HepG2 (cell line): ENCODE results near the gene IGFL1. TPM values are rescaled to one million over a fixed set of nuclear protein-coding genes. Genes with fewer than 3 reads are reported as not detected.

Experiments used
- ATAC-seq: fragments of 200-7000 bp; cut with Tn5 transposase; 3 replicates; pipeline ENCODE4 v1.9.1; 2020; ENCODE audit warnings: mild to moderate bottlenecking, moderate library complexity
- BruUV-seq: library from RNA; stranded (reverse); fragments of 400-500 nt; replicated peaks from 2 replicates; lab custom pipeline; 2021; lab: Mats Ljungman, UMichigan
- CTCF ChIA-PET: fragments of 300-600 bp; formaldehyde crosslinking; extraction: SDS; loops from one replicate; lab custom pipeline; 2021; ENCODE audit warnings: low total read pairs, inconsistent platforms, low intra/inter-chr PET ratio; lab: Yijun Ruan, JAX
- POLR2A ChIA-PET: fragments of 350-600 bp; sonication (Branson Sonifier 250); formaldehyde crosslinking; loops from one replicate; lab custom pipeline; 2020; ENCODE audit warnings: antibody characterized with exemption, inconsistent platforms; lab: Yijun Ruan, JAX
- DNase-seq: peaks from one replicate; pipeline ENCODE4 v3.0.0-alpha.2; 2015; ENCODE audit warnings: low spot score
- FAIRE-seq: peaks from 3 replicates; lab custom pipeline; 2011; peaks lifted over from hg19 to GRCh38; lab: Jason Lieb, UNC
- H2AFZ ChIP-seq: one replicate; pipeline ENCODE4 v1.6.1; 2011; ENCODE audit warnings: low read length, inconsistent platforms
- H3K27ac ChIP-seq: fragments of 300-600 bp; 3 replicates; pipeline ENCODE4 v1.8.0; 2011; ENCODE audit warnings: mixed run types, mild to moderate bottlenecking, mixed read lengths, low read length, inconsistent platforms; ENCODE audit not compliant: insufficient read depth; ENCODE audit errors: extremely low read length
- H3K27me3 ChIP-seq, 2 experiments: fragments of 200-600 bp in 1 of 2; 2 replicates in 1 of 2; 3 replicates in 1 of 2; pipeline versions ENCODE4 v1.6.0 to v1.8.0; 2011; ENCODE audit warnings: low read length in 2 of 2, mild to moderate bottlenecking in 2 of 2, moderate library complexity in 2 of 2, inconsistent platforms in 1 of 2; ENCODE audit not compliant: insufficient read depth in 2 of 2, control insufficient read depth in 1 of 2
- H3K36me3 ChIP-seq, 2 experiments: fragments of 200-600 bp in 1 of 2; replicated peaks in 1 of 2; 2 replicates in 1 of 2; 3 replicates in 1 of 2; pipeline versions ENCODE4 v1.5.1 to v1.8.0; 2011; ENCODE audit warnings: low read length in 2 of 2, inconsistent platforms in 1 of 2; ENCODE audit not compliant: insufficient read depth in 2 of 2, control insufficient read depth in 1 of 2
- H3K4me1 ChIP-seq: 2 replicates; pipeline ENCODE4 v1.5.1; 2012; ENCODE audit warnings: low read length, inconsistent platforms; ENCODE audit not compliant: insufficient read depth
- H3K4me2 ChIP-seq: 2 replicates; pipeline ENCODE4 v1.6.0; 2011; ENCODE audit warnings: low read depth, low read length, inconsistent platforms
- H3K4me3 ChIP-seq, 3 experiments: fragments of 200-600 bp in 1 of 3; sonication (generic), shearing (Covaris generic) in 1 of 3; replicated peaks in 1 of 3; 2 replicates each; pipeline ENCODE4 v1.5.1; 2011 to 2016; ENCODE audit warnings: low read length in 3 of 3, inconsistent platforms in 2 of 3, low read depth in 2 of 3, mild to moderate bottlenecking in 2 of 3, control low read depth in 1 of 3, mixed read lengths in 1 of 3; ENCODE audit not compliant: insufficient read depth in 1 of 3
- H3K79me2 ChIP-seq: one replicate; pipeline ENCODE4 v1.6.1; 2011; ENCODE audit warnings: low read length, inconsistent platforms; ENCODE audit not compliant: insufficient read depth
- H3K9ac ChIP-seq: 2 replicates; pipeline ENCODE4 v1.6.0; 2011; ENCODE audit warnings: mild to moderate bottlenecking, low read depth, low read length, inconsistent platforms; ENCODE audit not compliant: insufficient read depth
- H3K9me3 ChIP-seq: 2 replicates; pipeline ENCODE4 v1.5.1; 2012; ENCODE audit warnings: mild to moderate bottlenecking, low read length
- H4K20me1 ChIP-seq: 2 replicates; pipeline ENCODE4 v1.6.0; 2011; ENCODE audit warnings: inconsistent platforms, mild to moderate bottlenecking, low read length, moderate library complexity; ENCODE audit not compliant: insufficient read depth
- CTCF ChIP-seq: sonication (generic); formaldehyde crosslinking; IDR thresholded peaks from 2 replicates; pipeline ENCODE4 v1.5.0; 2020; ENCODE audit warnings: mild to moderate bottlenecking, missing genetic modification reagents, moderate library complexity
- E2F5 ChIP-seq: sonication (generic); formaldehyde crosslinking; conservative IDR thresholded peaks from 2 replicates; pipeline ENCODE4 v1.4.0; 2020; ENCODE audit warnings: missing genetic modification reagents
- HOMEZ ChIP-seq: IDR thresholded peaks from 2 replicates; pipeline ENCODE4 v1.6.1; 2016; ENCODE audit warnings: low read depth
- MYC ChIP-seq: sonication (generic); formaldehyde crosslinking; IDR thresholded peaks from 2 replicates; pipeline ENCODE4 v1.9.0; 2021; ENCODE audit warnings: missing genetic modification reagents, borderline replicate concordance
- RAD21 ChIP-seq: fragments of 450-650 bp; formaldehyde crosslinking; IDR thresholded peaks from 2 replicates; pipeline ENCODE4 v1.5.0; 2020; ENCODE audit warnings: mild to moderate bottlenecking
- SMC3 ChIP-seq: IDR thresholded peaks from 2 replicates; pipeline ENCODE4 v1.6.1; 2011; ENCODE audit warnings: low read length, improper control_type of control experiment
- STAG1 ChIP-seq: sonication (generic); formaldehyde crosslinking; IDR thresholded peaks from 2 replicates; pipeline ENCODE4 v1.4.0; 2020; ENCODE audit warnings: missing genetic modification reagents
- XRCC5 ChIP-seq: fragments of 200-400 bp; formaldehyde crosslinking; optimal IDR thresholded peaks from 2 replicates; pipeline ENCODE3; 2017; ENCODE audit warnings: mild to moderate bottlenecking, low read length
- ZNF549 ChIP-seq: sonication (generic); formaldehyde crosslinking; IDR thresholded peaks from 2 replicates; pipeline ENCODE4 v1.5.0; 2020; ENCODE audit warnings: missing genetic modification reagents
- ZNF713 ChIP-seq: sonication (generic); formaldehyde crosslinking; IDR thresholded peaks from 2 replicates; pipeline ENCODE4 v1.4.0; 2020; ENCODE audit warnings: mild to moderate bottlenecking, missing genetic modification reagents
- ZNF883 ChIP-seq: sonication (generic); formaldehyde crosslinking; IDR thresholded peaks from 2 replicates; pipeline ENCODE4 v1.5.1; 2020; ENCODE audit warnings: mild to moderate bottlenecking, missing genetic modification reagents; ENCODE audit errors: not compliant biosample characterization
- ZNF891 ChIP-seq: sonication (generic); formaldehyde crosslinking; IDR thresholded peaks from 2 replicates; pipeline ENCODE4 v1.5.0; 2020; ENCODE audit warnings: mild to moderate bottlenecking, missing genetic modification reagents
- WGBS: methylation state at CpG from one replicate; pipeline ENCODE4 v1.1.6; 2017; ENCODE audit warnings: low lambda C conversion rate; 5-methylcytosine and 5-hydroxymethylcytosine counted together
- in situ Hi-C: cut with HindIII; loops from 2 replicates; pipeline ENCODE4 v1.10.0; 2017; ENCODE audit warnings: low pct_unique_long_range_greater_than_20kb; ENCODE audit not compliant: extremely low pct_ligation_motif_present
- intact Hi-C: fragments of 100-400 bp; cut with micrococcal nuclease; formaldehyde crosslinking; loops from one replicate; pipeline ENCODE4 v1.10.0; 2022; ENCODE audit not compliant: unreplicated experiment
- polyA plus RNA-seq, 8 experiments: library from polyadenylated mRNA; depleted of rRNA in 3 of 8; stranded (reverse) in 7 of 8; unstranded in 1 of 8; fragments of >200 nt; fragmentation: Illumina TruSeq in 4 of 8; extraction: Trizol in 4 of 8; gene quantifications; 2 replicates each; pipeline versions ENCODE4 v1.2.1 to v1.2.3, GENCODE V29; 2011 to 2016; ENCODE audit warnings: low read depth in 4 of 8, missing spikeins in 1 of 8, mixed read lengths in 1 of 8; ENCODE audit not compliant: insufficient read depth in 1 of 8
- total RNA-seq, 5 experiments: library from RNA; depleted of rRNA; stranded (reverse); fragments of >200 nt; fragmentation: Illumina TruSeq; extraction: Trizol; gene quantifications; 2 replicates each; pipeline ENCODE4 v1.2.3, GENCODE V29; 2016; ENCODE audit warnings: low read depth in 1 of 5
- TF ChIP-seq, protein P1 (sequence below): sonication (generic); formaldehyde crosslinking; conservative IDR thresholded peaks from 2 replicates; pipeline ENCODE4 v1.8.1; 2023; ENCODE audit warnings: missing genetic modification reagents

IGFL1 gene
- total and polyA plus RNA-seq, 2 of the 13 experiments (the other 11 are each of a cell fraction or from before 2014, with no cell fraction given), result not detected

- H3K9me3 ChIP-seq, result no peaks in the 10 kb centered on the region
- H3K4me1 ChIP-seq, result no peaks in the 10 kb centered on the region
- CTCF ChIA-PET, result interaction anchor here (1.3 to 3.2 kb wide), 4 partner anchors 182 to 237 kb away, joined by 3 to 57 read pairs (median 20); no protein-coding TSS in a partner anchor
- FAIRE-seq (peak; percentile 81), ATAC-seq (peak; percentile 92), DNase-seq (peak; percentile 70)
- H3K4me3 ChIP-seq, result no peak overlapping the region
- intact Hi-C loops, result loop anchor here (1.0 to 10.0 kb wide), 4 partner anchors 81 to 236 kb away; no protein-coding TSS in a partner anchor
- no peak overlapping the region for H3K9ac ChIP-seq
- no TSS peak for BruUV-seq
- H3K79me2 ChIP-seq, result no peaks in the 10 kb centered on the region
- H2AFZ ChIP-seq, result no peak overlapping the region
- H3K27me3 ChIP-seq, result peaks cover 0 to 11% of the 10 kb centered on the region in 2 experiments; a peak in 3 of 5 replicates
- in situ Hi-C loops, result loop anchor here (5.0 kb wide), 2 partner anchors 183 to 238 kb away; no protein-coding TSS in a partner anchor
- POLR2A ChIA-PET, result no interaction called here
- WGBS, result 10% methylated on average over 10 of the region's 10 CpGs
- H3K36me3 ChIP-seq, result no peaks in the 10 kb centered on the region
- no peak overlapping the region for H3K27ac ChIP-seq
- no peaks in the 10 kb centered on the region for H4K20me1 ChIP-seq
- no peak overlapping the region for H3K4me2 ChIP-seq
- TF ChIP-seq E2F5 (CRISPR knock-in tag) (no peak), ZNF713 (CRISPR knock-in tag) (no peak), STAG1 (CRISPR knock-in tag) (peak; percentile 86), MYC (CRISPR knock-in tag) (no peak), RAD21 (CRISPR knock-in tag) (peak; percentile 75), ZNF891 (CRISPR knock-in tag) (no peak), ZNF549 (CRISPR knock-in tag) (no peak), CTCF (CRISPR knock-in tag) (peak; percentile 85), HOMEZ (0 out of 2 replicates have a peak, but pooled peaks have one; percentile 15), SMC3 (peak; percentile 71), ZNF883 (CRISPR knock-in tag) (no peak), XRCC5 (peak; percentile 33)
- TF ChIP-seq, protein P1, sequence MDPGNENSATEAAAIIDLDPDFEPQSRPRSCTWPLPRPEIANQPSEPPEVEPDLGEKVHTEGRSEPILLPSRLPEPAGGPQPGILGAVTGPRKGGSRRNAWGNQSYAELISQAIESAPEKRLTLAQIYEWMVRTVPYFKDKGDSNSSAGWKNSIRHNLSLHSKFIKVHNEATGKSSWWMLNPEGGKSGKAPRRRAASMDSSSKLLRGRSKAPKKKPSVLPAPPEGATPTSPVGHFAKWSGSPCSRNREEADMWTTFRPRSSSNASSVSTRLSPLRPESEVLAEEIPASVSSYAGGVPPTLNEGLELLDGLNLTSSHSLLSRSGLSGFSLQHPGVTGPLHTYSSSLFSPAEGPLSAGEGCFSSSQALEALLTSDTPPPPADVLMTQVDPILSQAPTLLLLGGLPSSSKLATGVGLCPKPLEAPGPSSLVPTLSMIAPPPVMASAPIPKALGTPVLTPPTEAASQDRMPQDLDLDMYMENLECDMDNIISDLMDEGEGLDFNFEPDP, result no peak
These were observed 35.8 kb downstream of the IGFL1 start for GRCh38 chr19:46265217-46265828.
